Measurements from ENCODE around the gene LTB4R2.

DNA sequence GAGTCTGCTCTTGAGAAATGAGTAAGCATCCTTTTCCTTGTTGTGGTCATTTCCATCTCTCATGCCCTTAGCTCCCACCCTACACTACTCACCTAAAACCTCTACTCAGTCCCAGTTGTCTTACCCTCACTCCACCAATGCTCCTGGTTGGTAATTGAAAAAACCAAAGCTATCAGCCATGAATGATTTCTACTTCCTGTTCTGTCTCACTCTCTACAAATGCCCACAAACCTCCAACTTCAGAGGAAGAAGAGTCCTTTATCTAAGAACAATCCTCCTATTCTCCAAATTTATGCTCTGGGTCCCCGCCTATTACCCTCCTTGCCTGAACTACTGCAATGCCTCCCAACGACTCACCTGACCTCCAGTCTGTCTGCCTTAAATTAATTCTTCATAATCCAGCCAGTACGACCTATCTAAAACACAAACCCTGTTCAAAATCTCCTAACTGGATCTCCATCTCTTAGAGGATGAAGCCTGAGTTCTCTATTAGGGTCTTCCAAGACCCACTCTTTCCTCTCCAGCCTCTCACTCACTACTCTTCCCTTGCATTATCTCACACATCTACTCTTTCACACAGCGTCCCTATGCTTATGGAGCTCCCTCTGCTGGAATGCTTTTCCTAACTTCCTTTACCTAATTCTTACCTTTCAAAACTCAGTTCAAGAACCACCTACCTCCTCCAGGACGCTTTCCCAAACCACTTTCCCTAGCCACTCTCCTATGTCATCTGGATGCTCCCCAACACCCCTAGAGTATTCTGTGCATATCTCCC, 12.6 kb upstream of the LTB4R2 start:
- TF ChIP-seq, protein P1, sequence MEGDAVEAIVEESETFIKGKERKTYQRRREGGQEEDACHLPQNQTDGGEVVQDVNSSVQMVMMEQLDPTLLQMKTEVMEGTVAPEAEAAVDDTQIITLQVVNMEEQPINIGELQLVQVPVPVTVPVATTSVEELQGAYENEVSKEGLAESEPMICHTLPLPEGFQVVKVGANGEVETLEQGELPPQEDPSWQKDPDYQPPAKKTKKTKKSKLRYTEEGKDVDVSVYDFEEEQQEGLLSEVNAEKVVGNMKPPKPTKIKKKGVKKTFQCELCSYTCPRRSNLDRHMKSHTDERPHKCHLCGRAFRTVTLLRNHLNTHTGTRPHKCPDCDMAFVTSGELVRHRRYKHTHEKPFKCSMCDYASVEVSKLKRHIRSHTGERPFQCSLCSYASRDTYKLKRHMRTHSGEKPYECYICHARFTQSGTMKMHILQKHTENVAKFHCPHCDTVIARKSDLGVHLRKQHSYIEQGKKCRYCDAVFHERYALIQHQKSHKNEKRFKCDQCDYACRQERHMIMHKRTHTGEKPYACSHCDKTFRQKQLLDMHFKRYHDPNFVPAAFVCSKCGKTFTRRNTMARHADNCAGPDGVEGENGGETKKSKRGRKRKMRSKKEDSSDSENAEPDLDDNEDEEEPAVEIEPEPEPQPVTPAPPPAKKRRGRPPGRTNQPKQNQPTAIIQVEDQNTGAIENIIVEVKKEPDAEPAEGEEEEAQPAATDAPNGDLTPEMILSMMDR (IDR thresholded peaks at IDR 0.05; ENCODE audit: extremely low read depth in 1 of 2, insufficient read depth in 1 of 2, low read depth in 1 of 2, low read length in 2 of 2): peak; percentile 13 to 45
- TF ChIP-seq POLR2A (IDR thresholded peaks at IDR 0.05; ENCODE audit: low read depth, low read length) (no peak), EZH2 (IDR thresholded peaks at IDR 0.05; ENCODE audit: borderline replicate concordance, low read depth, low read length, severe bottlenecking) (no peak)

Data from endothelial cell of umbilical vein (primary cell).